GM11168 (cell line): ENCODE measurements around the gene METTL9.
"Not testable (repeated sequence)": the region's sequence is repeated elsewhere in the genome, so short reads cannot be mapped to it uniquely, and the experiment has no call there.

Experiments
- in situ Hi-C: fragments of 300-500 bp; cut with MboI; formaldehyde crosslinking; loops from one replicate; pipeline ENCODE4 v1.12.0; 2022; ENCODE audit warnings: low sequenced_read_pairs; ENCODE audit not compliant: unreplicated experiment

The METTL9 gene

GRCh38 chr16:21650521-21650920 is 51.1 kb downstream of the METTL9 start:
- in situ Hi-C loops: no loop called here

GRCh38 chr16:21651515-21651914 is 52.1 kb downstream of the METTL9 start:
- in situ Hi-C loops: no loop called here

GRCh38 chr16:21652453-21652852 is 53.1 kb downstream of the METTL9 start, which contains the start of gene IGSF6:
TSS of gene IGSF6 (minus strand) at chr16:21652608. CDS start at chr16:21652598, 10 bp downstream.
- in situ Hi-C loops: no loop called here

GRCh38 chr16:21653571-21653970 is 54.2 kb downstream of the METTL9 start:
- in situ Hi-C loops: no loop called here

GRCh38 chr16:21654466-21654865 is 55.1 kb downstream of the METTL9 start:
- in situ Hi-C loops: no loop called here

GRCh38 chr16:21654881-21655280 is 55.5 kb downstream of the METTL9 start:
- in situ Hi-C loops: no loop called here

- in situ Hi-C loops: no loop called here
Measured at GRCh38 chr16:21656795-21657768, 57.7 kb downstream of the METTL9 start.

- in situ Hi-C loops: no loop called here
Measured at GRCh38 chr16:21659124-21659523, 59.7 kb downstream of the METTL9 start.

- in situ Hi-C loops: no loop called here
Measured at GRCh38 chr16:21663889-21664647, 64.7 kb downstream of the METTL9 start, which contains the start of gene OTOA. TSS of gene OTOA (plus strand) at chr16:21663968. CDS start at chr16:21678515, 14,547 bp downstream.

- in situ Hi-C loops: loop anchor here (5.0 kb wide), 1 partner anchor 37 kb away; no protein-coding TSS in a partner anchor
Measured at GRCh38 chr16:21664801-21665492, 65.6 kb downstream of the METTL9 start.

- in situ Hi-C loops: loop anchor here (5.0 kb wide), 1 partner anchor 36 kb away; no protein-coding TSS in a partner anchor
Measured at GRCh38 chr16:21666772-21667171, 67.4 kb downstream of the METTL9 start.

GRCh38 chr16:21667575-21667974 is 68.2 kb downstream of the METTL9 start:
- in situ Hi-C loops: loop anchor here (5.0 kb wide), 1 partner anchor 35 kb away; no protein-coding TSS in a partner anchor

GRCh38 chr16:21673469-21673868 is 74.1 kb downstream of the METTL9 start:
- in situ Hi-C loops: no loop called here

- in situ Hi-C loops: not testable (repeated sequence)
Measured at GRCh38 chr16:21674456-21674855, 75.1 kb downstream of the METTL9 start.

GRCh38 chr16:21680714-21681113 is 81.3 kb downstream of the METTL9 start:
- in situ Hi-C loops: not testable (repeated sequence)

GRCh38 chr16:21683184-21683583 is 83.8 kb downstream of the METTL9 start:
- in situ Hi-C loops: no loop called here

GRCh38 chr16:21684199-21684598 is 84.8 kb downstream of the METTL9 start:
- in situ Hi-C loops: no loop called here

GRCh38 chr16:21685034-21685455 is 85.7 kb downstream of the METTL9 start:
- in situ Hi-C loops: no loop called here

- in situ Hi-C loops: no loop called here
Measured at GRCh38 chr16:21689107-21689506, 89.7 kb downstream of the METTL9 start.

GRCh38 chr16:21690967-21691366 is 91.6 kb downstream of the METTL9 start:
- in situ Hi-C loops: not testable (repeated sequence)
